Measurements from ENCODE around the gene VSX1.

The VSX1 gene

GRCh38 chr20:25116739-25117458, 35.0 kb upstream of the VSX1 start:
- no peak overlapping the region for H3K27ac ChIP-seq (ENCODE audit: low read depth, low read length)
- peaks cover 7% of the 10 kb centered on the region for H3K4me1 ChIP-seq (ENCODE audit: insufficient read depth, low read length)
- no peaks in the 10 kb centered on the region for H3K9me3 ChIP-seq (ENCODE audit: low read length)
- no peak overlapping the region for H3K9ac ChIP-seq (ENCODE audit: low read length)
- no peak overlapping the region for H3K4me3 ChIP-seq (ENCODE audit: low read depth in 1 of 2, low read length in 2 of 2)
- H3K27me3 ChIP-seq (ENCODE audit: control insufficient read depth in 1 of 2, insufficient read depth in 2 of 2, low read length in 2 of 2), result no peaks in the 10 kb centered on the region
- no peaks in the 10 kb centered on the region for H3K36me3 ChIP-seq (ENCODE audit: insufficient read depth, low read length)

- Histone ChIP-seq H3K9ac (ENCODE audit: low read length) (no peak overlapping the region), H3K4me3 (ENCODE audit: low read depth in 1 of 2, low read length in 2 of 2) (no peak overlapping the region), H3K4me1 (ENCODE audit: insufficient read depth, low read length) (no peaks in the 10 kb centered on the region), H3K27me3 (ENCODE audit: control insufficient read depth in 1 of 2, insufficient read depth in 2 of 2, low read length in 2 of 2) (no peaks in the 10 kb centered on the region), H3K9me3 (ENCODE audit: low read length) (no peaks in the 10 kb centered on the region), H3K27ac (ENCODE audit: low read depth, low read length) (no peak overlapping the region), H3K36me3 (ENCODE audit: insufficient read depth, low read length) (no peaks in the 10 kb centered on the region)
Observed at GRCh38 chr20:25103526-25103925, 21.6 kb upstream of the VSX1 start.

GRCh38 chr20:25100914-25101313, 19.0 kb upstream of the VSX1 start:
- no peaks in the 10 kb centered on the region for H3K4me1 ChIP-seq (ENCODE audit: insufficient read depth, low read length)
- no peak overlapping the region for H3K9ac ChIP-seq (ENCODE audit: low read length)
- H3K9me3 ChIP-seq (ENCODE audit: low read length), result no peaks in the 10 kb centered on the region
- H3K4me3 ChIP-seq (ENCODE audit: low read depth in 1 of 2, low read length in 2 of 2), result no peak overlapping the region
- H3K36me3 ChIP-seq (ENCODE audit: insufficient read depth, low read length), result no peaks in the 10 kb centered on the region
- no peaks in the 10 kb centered on the region for H3K27me3 ChIP-seq (ENCODE audit: control insufficient read depth in 1 of 2, insufficient read depth in 2 of 2, low read length in 2 of 2)
- no peak overlapping the region for H3K27ac ChIP-seq (ENCODE audit: low read depth, low read length)

GRCh38 chr20:25099601-25100140, 17.7 kb upstream of the VSX1 start:
- no peaks in the 10 kb centered on the region for H3K9me3 ChIP-seq (ENCODE audit: low read length)
- H3K4me1 ChIP-seq (ENCODE audit: insufficient read depth, low read length), result no peaks in the 10 kb centered on the region
- no peak overlapping the region for H3K4me3 ChIP-seq (ENCODE audit: low read depth in 1 of 2, low read length in 2 of 2)
- no peaks in the 10 kb centered on the region for H3K36me3 ChIP-seq (ENCODE audit: insufficient read depth, low read length)
- no peaks in the 10 kb centered on the region for H3K27me3 ChIP-seq (ENCODE audit: control insufficient read depth in 1 of 2, insufficient read depth in 2 of 2, low read length in 2 of 2)
- H3K9ac ChIP-seq (ENCODE audit: low read length), result no peak overlapping the region
- H3K27ac ChIP-seq (ENCODE audit: low read depth, low read length), result no peak overlapping the region

GRCh38 chr20:25097498-25097897, 15.6 kb upstream of the VSX1 start:
- no peak overlapping the region for H3K27ac ChIP-seq (ENCODE audit: low read depth, low read length)
- H3K36me3 ChIP-seq (ENCODE audit: insufficient read depth, low read length), result no peaks in the 10 kb centered on the region
- no peaks in the 10 kb centered on the region for H3K9me3 ChIP-seq (ENCODE audit: low read length)
- no peak overlapping the region for H3K9ac ChIP-seq (ENCODE audit: low read length)
- H3K27me3 ChIP-seq (ENCODE audit: control insufficient read depth in 1 of 2, insufficient read depth in 2 of 2, low read length in 2 of 2), result no peaks in the 10 kb centered on the region
- no peak overlapping the region for H3K4me3 ChIP-seq (ENCODE audit: low read depth in 1 of 2, low read length in 2 of 2)
- no peaks in the 10 kb centered on the region for H3K4me1 ChIP-seq (ENCODE audit: insufficient read depth, low read length)

GRCh38 chr20:25090492-25091429, 8.8 kb upstream of the VSX1 start:
- no peaks in the 10 kb centered on the region for H3K4me1 ChIP-seq (ENCODE audit: insufficient read depth, low read length)
- H3K27me3 ChIP-seq (ENCODE audit: control insufficient read depth in 1 of 2, insufficient read depth in 2 of 2, low read length in 2 of 2), result peaks cover 9 to 15% of the 10 kb centered on the region in 2 donors
- no peaks in the 10 kb centered on the region for H3K9me3 ChIP-seq (ENCODE audit: low read length)
- no peak overlapping the region for H3K4me3 ChIP-seq (ENCODE audit: low read depth in 1 of 2, low read length in 2 of 2)
- no peak overlapping the region for H3K9ac ChIP-seq (ENCODE audit: low read length)
- H3K27ac ChIP-seq (ENCODE audit: low read depth, low read length), result no peak overlapping the region
- H3K36me3 ChIP-seq (ENCODE audit: insufficient read depth, low read length), result no peaks in the 10 kb centered on the region

- H3K27me3 ChIP-seq (ENCODE audit: control insufficient read depth in 1 of 2, insufficient read depth in 2 of 2, low read length in 2 of 2), result peaks cover 19 to 25% of the 10 kb centered on the region in 2 donors
- no peak overlapping the region for H3K4me3 ChIP-seq (ENCODE audit: low read depth in 1 of 2, low read length in 2 of 2)
- no peaks in the 10 kb centered on the region for H3K9me3 ChIP-seq (ENCODE audit: low read length)
- no peak overlapping the region for H3K27ac ChIP-seq (ENCODE audit: low read depth, low read length)
- H3K4me1 ChIP-seq (ENCODE audit: insufficient read depth, low read length), result peaks cover 2% of the 10 kb centered on the region
- H3K9ac ChIP-seq (ENCODE audit: low read length), result no peak overlapping the region
- H3K36me3 ChIP-seq (ENCODE audit: insufficient read depth, low read length), result no peaks in the 10 kb centered on the region
Observed at GRCh38 chr20:25089662-25090061, 7.7 kb upstream of the VSX1 start.

- Histone ChIP-seq H3K36me3 (ENCODE audit: insufficient read depth, low read length) (no peaks in the 10 kb centered on the region), H3K4me1 (ENCODE audit: insufficient read depth, low read length) (peaks cover 8% of the 10 kb centered on the region), H3K27me3 (ENCODE audit: control insufficient read depth in 1 of 2, insufficient read depth in 2 of 2, low read length in 2 of 2) (peaks cover 24 to 30% of the 10 kb centered on the region in 2 donors), H3K4me3 (ENCODE audit: low read depth in 1 of 2, low read length in 2 of 2) (no peak overlapping the region), H3K27ac (ENCODE audit: low read depth, low read length) (no peak overlapping the region), H3K9me3 (ENCODE audit: low read length) (no peaks in the 10 kb centered on the region), H3K9ac (ENCODE audit: low read length) (no peak overlapping the region)
Observed at GRCh38 chr20:25089096-25089495, 7.2 kb upstream of the VSX1 start.

- Histone ChIP-seq H3K4me3 (ENCODE audit: low read depth in 1 of 2, low read length in 2 of 2) (no peak overlapping the region), H3K27ac (ENCODE audit: low read depth, low read length) (no peak overlapping the region), H3K36me3 (ENCODE audit: insufficient read depth, low read length) (no peaks in the 10 kb centered on the region), H3K27me3 (ENCODE audit: control insufficient read depth in 1 of 2, insufficient read depth in 2 of 2, low read length in 2 of 2) (peaks cover 30 to 39% of the 10 kb centered on the region in 2 donors), H3K9me3 (ENCODE audit: low read length) (no peaks in the 10 kb centered on the region), H3K4me1 (ENCODE audit: insufficient read depth, low read length) (peaks cover 14% of the 10 kb centered on the region), H3K9ac (ENCODE audit: low read length) (no peak overlapping the region)
Observed at GRCh38 chr20:25088267-25088666, 6.3 kb upstream of the VSX1 start.

GRCh38 chr20:25087186-25087929, 5.4 kb upstream of the VSX1 start:
- Histone ChIP-seq H3K9me3 (ENCODE audit: low read length) (no peaks in the 10 kb centered on the region), H3K4me3 (ENCODE audit: low read depth in 1 of 2, low read length in 2 of 2) (no peak overlapping the region), H3K27me3 (ENCODE audit: control insufficient read depth in 1 of 2, insufficient read depth in 2 of 2, low read length in 2 of 2) (peaks cover 40 to 48% of the 10 kb centered on the region in 2 donors), H3K36me3 (ENCODE audit: insufficient read depth, low read length) (no peaks in the 10 kb centered on the region), H3K4me1 (ENCODE audit: insufficient read depth, low read length) (peaks cover 18% of the 10 kb centered on the region), H3K27ac (ENCODE audit: low read depth, low read length) (no peak overlapping the region), H3K9ac (ENCODE audit: low read length) (no peak overlapping the region)

Data from muscle layer of colon (tissue), 2 donors.